Esophagus muscularis mucosa (tissue), 3 donors: ENCODE measurements around the gene ABCC4.

Source experiments
- CTCF ChIP-seq, 3 experiments: fragments of 200-600 bp in 2 of 3; fragments of 450-650 bp in 1 of 3; sonication (generic) in 2 of 3; IDR thresholded peaks; one replicate each; pipeline ENCODE4 v1.5.1; 2017 to 2019; ENCODE audit warnings: antibody characterized with exemption in 3 of 3, mild to moderate bottlenecking in 2 of 3, moderate library complexity in 1 of 3
- POLR2A ChIP-seq: fragments of 450-650 bp; IDR thresholded peaks from one replicate; pipeline ENCODE4 v1.6.1; 2017; ENCODE audit warnings: antibody characterized with exemption, moderate library complexity, mild to moderate bottlenecking, low read depth
- POLR2AphosphoS5 ChIP-seq, 2 donors: sonication (generic); formaldehyde crosslinking; IDR thresholded peaks; one replicate each; pipeline ENCODE4 v1.6.1; 2017; ENCODE audit warnings: antibody characterized with exemption in 2 of 2

GRCh38 chr13:95292622-95293021, 8.6 kb downstream of the ABCC4 start:
- no peak for TF ChIP-seq POLR2A
- no peak for TF ChIP-seq CTCF (IDR thresholded peaks at IDR 0.05)
- TF ChIP-seq POLR2AphosphoS5 (IDR thresholded peaks at IDR 0.05) = no peak
